ENCODE data around the gene SLC41A3. TPM values are rescaled to one million over a fixed set of nuclear protein-coding genes. Genes with fewer than 3 reads are reported as not detected.

SLC41A3 gene
- 39.2 TPM for total RNA-seq (ENCODE audit: insufficient read depth, low replicate concordance)

DNA sequence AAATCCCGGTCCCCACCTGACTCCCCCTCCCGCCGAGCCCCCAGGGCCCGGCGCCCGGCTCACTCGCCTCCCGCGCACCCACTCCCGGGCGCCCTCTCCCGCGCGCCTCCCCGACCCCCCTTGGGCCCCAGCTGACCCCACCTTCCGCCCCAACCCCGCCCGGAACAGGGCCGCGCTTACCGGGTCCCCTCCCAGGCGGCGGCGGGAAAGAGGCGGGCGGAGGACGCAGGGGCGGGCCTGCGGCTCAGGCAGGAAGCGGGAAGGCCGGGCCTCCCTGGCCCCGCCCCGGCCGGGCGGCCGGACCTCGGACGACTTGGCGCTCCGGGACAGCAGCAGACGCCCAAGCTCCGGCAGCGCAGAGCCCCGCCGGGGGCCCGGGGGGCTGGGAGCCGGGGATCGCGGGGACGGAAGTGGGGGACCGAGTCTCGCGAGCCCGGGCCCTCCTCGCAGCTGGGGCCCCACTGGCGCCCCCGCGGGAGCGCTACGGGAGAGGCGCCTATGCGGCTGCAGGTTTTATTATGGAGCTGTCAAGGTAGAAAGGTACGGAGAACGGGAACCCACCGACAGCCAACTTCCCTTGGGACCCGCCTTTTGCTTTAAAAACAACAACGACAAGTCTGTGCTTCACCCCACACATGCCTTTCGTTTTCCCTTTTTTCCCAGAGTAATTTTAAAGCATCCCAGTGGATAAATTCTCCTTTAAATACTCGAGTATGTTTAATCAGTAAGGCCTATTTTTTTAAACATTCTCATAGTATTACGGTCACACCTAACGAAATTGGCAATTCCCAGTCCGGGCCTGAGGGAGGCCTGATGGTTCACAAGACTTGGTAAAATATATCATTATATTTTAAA, at the start of gene SLC41A3:
SLC41A3 (minus strand) TSS at position 212 of the 855 bp plus-strand sequence. CDS start 15,905 bp downstream, outside the sequence.
- DNase-seq (ENCODE audit: low spot score), result peak; percentile 92

DNA sequence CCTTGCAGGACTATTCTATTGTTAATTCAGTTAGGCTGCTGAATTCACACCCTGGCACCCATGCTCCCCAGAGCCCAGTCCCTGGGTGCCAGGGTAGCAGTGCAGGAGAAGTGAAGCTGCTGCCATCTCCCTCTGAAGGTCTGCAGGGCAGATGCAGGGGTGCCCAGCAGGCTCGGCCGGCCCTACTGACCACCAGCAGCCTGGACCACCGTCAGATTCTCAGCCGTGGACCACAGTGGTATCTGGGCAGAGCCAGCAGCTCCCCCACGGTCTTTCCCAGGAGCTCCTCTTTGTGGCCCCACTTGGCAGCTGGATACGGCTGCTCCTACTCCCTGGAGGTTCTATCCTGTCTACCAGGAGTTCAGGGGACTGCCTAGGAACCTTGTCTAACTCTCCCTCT, 49.7 kb upstream of the SLC41A3 start:
- DNase-seq (ENCODE audit: low spot score), result no peak

DNA sequence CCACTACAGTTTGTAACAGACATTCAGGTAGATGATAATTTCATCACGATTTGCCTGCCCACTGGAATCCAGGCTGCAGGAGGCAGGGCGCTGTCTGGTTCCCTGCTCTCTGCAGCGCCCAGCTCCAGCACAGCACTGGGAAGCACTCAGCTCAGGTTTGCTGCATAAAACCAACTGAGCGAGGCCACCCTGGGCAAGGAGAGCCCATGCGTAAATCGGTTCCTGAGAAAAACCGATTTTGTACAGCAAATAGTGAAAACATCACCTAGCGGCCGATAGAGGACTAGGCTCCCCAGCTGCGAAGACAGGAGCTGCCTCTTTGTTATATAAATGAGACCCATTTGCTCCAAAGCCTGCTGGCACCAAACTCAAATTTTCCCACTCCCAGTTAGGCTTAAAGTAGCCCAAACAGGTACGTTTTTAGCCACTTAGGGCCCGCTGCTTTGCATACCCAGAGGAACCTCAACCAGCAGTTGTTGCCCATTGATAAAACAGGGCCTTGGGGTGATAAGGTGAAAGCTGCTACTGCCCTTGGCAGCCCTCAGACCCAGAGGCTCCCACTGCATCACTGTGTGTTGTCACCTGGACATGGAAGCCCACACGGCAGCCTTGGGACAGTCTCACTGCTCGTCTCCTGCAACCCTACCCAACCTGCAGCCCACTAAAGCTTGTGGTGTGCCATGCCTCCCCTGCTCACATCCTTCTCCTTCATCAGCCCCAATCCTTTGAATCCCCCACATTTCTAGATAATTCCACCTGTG, 49.0 kb upstream of the SLC41A3 start:
- peak; percentile 9 for DNase-seq (ENCODE audit: low spot score)

DNA sequence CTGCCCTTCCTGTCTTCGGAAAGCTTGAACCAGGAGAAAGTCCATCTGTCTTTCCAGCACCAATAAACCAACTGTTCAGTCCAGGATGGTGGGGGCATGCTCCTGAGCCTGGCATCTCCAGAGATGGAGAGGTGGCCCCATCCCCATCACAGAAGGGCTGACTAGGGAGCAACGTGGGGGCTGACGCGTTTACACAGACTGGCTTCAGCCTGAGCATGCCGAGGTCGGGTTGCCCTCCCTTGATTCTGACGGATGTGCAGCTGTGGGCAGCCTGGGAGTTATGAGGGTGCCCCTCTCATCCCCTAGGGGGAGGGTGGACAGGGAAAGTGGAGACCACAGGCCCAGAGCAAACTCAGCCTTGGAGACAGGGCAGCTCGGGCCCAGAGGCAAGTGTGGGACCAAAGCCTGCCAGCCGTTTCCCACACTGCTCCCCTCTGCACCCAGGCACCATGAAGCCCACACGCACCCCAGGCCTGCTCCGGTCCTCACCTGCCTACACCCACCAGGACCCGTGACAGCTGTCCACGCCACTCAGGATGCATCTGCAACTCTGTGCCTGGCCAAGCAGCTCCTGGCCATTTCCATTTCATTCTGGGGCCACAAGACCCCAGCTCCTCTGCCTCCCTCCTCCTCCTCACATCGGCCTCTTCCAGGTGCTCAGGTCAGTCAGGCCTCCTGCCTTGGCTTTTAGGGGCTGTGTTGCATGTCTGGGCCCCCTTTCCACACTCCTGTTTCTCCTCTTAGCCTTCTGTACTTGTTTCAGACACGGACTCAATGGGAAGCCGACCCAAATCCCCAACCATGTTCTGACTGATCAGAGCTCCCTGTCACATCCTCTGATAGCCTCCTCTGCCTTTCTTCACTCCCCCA, 48.2 kb upstream of the SLC41A3 start:
- DNase-seq (ENCODE audit: low spot score), result no peak

DNA sequence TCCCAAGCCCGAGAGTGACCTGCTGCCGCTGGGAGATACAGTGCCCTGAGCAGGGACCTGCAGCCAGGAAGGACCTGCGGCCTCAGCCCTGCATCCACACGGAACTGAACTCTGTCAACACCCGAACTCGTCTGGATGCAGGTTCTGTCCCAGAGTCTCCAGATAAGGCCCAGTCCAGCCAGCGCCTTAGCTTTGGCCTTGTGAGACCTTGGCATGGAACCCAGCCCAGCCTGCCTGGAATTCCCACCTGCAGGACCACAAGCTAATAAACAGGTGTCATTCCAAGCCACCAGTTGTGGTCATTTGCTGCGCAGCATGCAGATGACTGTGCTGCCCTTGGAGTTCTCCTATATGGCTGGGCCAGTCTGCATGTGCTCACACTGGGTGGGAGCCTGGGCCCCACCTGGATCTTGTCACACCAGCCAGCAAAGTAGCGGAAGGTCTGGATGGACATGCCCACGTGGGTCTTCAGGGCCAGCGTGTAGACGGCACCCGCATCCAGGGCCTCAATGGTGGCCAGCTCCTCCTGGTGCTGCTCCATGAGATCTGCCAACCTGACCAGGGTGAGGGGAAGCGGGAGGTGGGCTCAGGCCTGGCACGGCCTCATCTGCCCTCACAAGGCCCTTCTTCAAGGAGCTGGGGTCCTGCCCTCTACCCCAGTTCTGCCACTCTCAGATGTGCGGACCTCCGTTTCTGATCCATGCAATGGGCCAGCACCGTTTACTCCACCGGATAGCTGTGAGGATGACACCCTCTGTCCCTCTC, 47.2 kb upstream of the SLC41A3 start:
- no peak for DNase-seq (ENCODE audit: low spot score)

DNA sequence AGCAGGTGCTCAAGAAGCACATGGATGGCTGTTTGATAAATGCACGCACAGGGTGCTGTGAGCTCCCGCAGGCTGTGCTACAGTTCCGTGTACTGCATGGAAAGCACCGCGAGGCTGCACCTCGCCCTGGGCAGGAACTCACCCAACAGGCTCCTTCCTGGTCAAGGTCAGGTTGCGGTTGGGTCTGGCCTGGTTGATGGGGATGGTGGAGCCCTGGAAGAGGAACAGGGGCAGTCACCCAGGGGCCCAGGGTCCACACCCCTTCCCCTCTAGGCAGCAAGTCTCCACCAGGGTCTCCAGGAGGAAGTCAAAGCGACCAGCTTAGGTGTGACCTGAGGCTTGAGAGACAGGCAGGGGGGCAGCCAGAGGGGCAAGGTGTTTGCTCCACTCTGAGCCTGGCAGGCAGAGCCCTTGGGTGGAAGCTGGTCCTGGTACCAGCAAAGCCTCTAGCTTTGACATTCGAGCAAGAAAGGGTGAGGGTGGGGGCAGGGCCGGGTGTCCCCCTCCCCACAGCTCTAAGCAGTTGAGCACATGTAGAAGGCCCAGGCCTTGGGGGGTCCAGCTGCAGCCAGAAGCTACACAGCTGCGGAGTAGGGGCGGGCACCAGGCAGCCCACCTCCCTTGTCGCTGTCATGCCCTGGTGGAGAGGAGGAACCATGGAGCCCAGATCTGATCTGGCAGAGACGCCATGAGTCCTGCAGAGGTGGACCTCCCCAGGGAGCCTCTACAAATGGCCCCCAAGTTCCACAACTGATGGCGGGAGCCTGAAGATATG, 46.3 kb upstream of the SLC41A3 start:
- DNase-seq (ENCODE audit: low spot score), result no peak

DNA sequence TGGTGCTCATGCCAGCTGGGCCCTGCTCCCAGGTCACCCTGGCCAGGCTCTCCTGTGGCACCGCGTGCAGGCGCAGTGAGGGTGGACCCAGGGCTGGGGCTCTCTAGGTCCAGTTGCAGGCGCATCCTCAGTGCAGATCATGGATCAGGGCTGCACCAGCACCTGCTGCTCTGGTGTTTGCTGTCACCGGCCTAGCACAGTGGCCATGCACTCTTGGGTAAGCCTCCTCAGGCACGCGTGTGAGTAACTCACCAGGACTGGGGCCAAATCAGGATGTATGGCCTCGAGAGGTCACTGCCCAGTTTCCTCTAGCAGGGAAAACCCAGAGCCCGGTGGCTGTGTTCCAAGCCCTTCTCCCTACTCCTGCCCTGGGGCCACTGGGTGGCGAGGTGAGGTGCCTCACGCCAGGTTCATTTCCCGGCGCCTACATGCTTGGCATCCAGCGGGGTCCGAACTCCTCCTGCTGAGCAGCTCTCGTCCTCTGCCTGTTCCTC, 45.5 kb upstream of the SLC41A3 start:
- no peak for DNase-seq (ENCODE audit: low spot score)

DNA sequence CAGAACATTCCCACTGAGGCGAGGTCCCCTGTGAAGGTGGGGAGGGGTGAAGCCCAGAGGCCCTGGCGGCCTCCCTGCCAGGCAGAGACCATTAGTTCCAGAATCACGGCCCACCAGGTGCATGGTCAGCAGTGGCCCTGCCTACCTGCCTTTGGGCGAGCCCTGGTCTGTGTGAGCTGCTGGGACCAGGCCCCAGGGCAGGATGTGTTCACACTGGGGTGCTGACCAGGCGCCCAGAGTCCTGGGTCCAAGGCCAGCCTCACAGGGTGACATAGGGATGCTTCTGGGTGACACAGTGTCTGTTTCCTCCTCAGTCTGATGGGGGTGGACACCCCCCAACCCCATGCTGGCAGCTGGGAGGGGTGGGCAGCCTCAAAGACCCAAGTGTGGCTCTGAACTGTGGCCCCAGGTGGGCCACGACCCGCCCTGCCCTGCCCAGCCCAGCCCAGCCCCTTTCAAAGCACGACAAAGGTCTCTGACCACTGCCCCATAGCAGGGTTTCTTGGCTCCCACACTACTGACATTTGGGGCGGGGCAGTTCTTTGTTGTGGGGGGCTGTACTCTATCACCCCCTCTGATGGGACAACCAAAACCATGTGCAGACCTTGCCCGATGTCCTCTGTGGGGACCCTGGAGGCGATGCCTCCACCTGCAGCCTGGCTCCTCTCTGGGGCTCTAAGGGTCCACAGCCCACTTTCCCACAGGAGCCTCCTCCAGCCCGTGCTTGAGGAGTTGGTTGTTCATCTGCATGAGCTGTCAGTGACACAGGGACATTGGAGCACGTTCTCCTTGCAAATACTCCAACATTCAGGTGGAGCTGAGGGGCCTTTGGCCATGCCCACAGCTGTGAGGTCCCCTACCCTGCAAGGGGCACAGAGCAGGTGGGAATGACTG, 44.8 kb upstream of the SLC41A3 start:
- DNase-seq (ENCODE audit: low spot score), result no peak

DNA sequence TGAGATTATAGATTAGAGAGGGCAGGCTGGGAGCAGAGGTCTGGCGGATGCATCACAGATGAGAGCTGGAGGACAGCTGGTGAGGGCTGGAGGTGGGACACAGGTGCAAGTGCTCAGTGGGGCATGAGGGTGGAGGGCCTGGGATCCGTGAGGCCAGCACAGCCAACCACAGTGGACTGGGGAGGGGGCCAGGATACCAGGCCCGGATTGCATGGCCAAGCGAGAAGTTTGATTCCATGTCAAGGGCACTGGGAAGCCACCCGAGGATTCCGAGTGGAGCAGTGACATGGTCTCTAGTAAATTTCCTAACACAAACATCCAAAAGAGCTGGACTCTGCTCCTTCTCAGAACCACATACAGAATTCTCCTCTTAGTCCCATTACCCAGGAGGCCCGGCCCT, 44.0 kb upstream of the SLC41A3 start:
- DNase-seq (ENCODE audit: low spot score), result no peak

DNA sequence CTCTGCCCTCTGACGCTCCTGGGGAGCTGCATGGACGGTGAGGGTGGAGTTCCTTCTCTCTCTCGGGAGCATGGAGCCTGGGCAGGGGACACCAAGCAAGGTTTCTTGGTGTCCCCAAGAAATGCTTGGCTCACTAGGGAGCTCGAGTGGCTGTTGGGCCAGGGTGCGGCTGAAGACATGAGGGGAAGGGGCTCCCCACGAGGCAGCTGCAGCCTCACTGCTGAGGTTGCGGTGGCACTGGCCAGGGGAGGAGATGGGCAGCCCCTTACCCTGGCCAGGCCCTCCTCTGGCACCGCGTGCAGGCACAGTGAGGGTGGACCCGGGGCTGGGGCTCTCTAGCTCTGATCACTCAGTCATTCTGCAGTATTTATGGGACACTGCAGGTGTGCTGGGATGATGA, 43.5 kb upstream of the SLC41A3 start:
- DNase-seq (ENCODE audit: low spot score), result no peak

DNA sequence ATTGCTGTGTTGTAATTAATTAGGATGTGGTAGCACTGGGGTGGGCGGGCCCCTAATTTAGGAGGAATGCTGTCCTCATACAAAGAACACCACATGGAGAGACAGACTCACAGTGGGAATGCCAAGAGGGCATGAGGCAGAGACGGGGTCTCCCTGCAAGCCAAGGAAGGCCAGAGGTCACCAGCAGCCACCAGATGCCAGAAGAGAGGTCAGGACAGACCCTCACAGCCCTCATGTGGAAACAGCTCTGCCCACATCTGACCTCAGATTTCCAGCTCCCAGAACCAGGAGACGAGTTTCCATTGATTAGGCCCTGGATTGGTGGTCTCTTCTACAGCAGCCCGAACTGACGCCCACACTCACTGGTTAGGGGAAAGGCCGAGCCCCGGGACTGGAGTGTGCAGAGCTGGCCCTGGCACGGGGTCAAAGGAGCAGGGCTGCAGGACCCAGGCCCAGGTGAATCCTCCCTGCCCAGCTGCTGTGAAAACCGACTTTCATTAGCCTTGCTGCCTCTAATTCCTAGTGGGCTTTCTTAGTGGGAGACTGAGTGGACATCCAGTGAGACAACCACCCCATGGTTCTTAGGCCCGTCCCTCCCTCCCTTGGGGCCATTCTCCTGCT, 43.0 kb upstream of the SLC41A3 start:
- no peak for DNase-seq (ENCODE audit: low spot score)

DNA sequence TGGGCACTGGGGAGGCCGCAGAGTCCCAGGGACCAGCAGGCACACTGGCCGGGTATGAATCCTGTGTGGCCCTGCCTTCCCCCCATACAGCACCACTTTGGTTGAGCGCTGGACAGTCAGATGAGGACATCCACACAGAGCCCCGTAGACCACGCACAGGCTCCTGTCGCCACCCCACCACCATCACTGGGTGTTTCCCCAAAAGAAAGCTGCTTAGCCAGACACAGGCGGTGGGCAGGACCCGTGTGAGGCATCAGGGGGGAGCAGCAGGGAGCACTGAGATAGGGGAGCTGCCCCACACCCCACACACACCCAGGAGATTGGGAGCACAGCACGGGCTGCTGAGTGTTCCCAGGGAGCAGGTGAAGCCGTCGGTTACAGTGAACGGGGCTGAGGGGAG, 42.4 kb upstream of the SLC41A3 start:
- no peak for DNase-seq (ENCODE audit: low spot score)

DNA sequence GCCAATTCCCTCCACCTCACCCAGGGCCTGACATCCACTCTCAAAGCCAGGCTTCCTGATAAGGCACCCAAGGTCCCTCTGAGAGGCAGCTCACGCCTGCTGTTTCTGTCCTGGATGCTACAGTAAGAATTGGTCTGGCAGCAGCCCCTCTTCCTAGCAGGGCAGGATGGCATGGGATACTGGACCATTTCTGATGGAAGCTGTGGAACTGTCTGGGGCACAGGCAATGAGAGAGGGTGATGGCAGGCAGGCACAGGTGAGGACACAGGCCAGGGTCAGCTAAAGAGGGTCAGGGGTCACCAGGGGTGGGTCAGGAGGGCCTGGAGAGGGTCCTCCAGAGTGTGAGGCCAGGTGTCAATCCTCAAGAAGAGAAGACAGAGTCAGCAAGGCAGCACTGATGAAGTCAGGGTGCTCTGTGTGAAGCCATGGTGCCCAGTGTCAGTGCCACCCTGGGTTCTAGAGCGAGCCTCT, 41.9 kb upstream of the SLC41A3 start:
- DNase-seq (ENCODE audit: low spot score), result no peak

DNA sequence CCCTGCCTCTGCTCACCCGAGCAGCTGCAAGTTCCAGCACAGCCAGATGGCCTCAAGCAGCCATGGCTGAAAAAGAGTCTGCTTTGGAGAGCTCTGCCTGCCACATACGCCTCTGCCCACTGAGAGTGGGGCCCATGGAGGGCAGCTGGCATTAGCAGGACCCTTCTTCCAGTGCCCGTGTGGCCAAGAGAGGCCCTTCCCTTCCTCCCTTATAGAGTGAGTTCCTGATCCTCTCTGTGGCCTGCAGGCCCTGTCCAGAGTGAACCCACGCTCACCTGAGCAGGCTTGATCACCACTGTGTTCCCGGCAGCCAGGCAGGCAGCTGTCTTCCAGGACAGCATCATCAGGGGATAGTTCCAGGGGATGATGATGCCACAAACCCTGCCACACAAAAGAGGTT, 41.4 kb upstream of the SLC41A3 start:
- no peak for DNase-seq (ENCODE audit: low spot score)

DNA sequence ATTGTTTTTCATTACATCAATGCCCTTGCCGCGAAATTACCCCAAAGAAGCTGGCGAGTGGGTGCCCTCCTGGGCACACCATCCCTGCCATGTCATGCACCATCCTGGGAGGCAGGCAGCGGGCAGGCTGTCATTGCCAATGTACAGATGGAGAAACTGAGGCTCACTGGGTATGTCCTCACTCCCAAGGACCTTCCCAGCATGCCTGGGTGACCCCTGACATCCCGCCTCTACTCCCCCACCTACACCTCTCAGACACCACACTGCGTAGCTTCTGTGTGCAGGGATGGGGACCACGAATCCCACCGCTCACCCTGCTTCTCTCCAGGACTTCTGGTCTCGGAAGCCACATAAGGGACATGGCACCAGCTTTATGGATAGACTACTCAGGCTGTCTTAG, 41.0 kb upstream of the SLC41A3 start:
- no peak for DNase-seq (ENCODE audit: low spot score)

DNA sequence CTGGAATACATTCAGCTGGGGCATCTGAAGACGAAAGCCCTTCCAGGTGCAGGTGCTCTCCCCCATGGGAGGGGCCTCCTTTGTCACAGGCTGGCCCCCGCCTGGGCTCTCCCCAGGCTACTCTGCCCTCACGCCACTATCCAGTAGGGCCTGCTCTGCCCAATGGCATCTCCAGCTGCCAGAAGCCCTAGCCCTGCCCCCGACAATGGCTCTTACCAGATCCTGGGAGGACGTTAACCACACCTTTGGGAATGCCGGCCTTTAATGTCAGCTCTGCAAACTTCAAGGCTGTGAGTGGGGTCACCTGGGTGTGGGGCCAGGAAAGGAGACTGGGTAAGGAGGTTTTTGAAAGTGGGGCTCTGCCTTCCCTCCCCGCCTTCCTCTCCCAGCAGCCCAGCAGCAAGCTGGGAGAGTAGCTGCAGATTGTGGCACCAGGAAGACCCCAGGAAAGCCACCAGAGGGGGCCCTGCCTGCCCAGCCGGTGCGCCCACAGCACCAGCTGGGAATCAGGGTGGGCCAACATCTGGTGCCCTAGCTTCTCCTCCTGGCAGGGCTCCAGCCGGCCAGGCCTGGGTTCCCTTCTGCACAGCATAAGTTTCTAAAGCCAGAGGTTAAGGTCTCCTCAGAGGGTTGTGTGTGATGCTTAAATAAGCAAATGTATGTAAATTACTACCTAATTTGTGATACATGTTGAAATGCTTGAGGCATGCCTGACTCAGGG, 40.4 kb upstream of the SLC41A3 start:
- DNase-seq (ENCODE audit: low spot score), result no peak

DNA sequence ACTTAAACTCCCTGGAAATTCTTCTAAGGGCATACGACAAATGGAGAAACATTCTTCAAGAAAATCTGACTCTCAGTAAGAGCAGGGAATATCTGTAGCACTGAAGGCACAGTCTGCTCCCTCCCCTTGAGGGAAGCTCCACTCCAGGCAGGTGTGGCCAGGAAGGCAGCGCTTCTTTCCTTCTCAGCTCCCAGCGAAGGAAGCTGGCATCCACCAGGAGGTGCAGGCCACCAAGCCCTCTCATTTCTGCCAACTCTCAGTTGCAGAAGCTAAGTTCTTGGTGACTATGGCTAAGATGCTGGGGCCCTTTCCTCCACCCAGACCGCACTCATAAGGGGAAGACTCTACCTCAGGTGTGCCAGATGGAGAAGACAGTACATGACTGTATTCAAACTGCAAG, 37.7 kb upstream of the SLC41A3 start:
- no peak for DNase-seq (ENCODE audit: low spot score)

DNA sequence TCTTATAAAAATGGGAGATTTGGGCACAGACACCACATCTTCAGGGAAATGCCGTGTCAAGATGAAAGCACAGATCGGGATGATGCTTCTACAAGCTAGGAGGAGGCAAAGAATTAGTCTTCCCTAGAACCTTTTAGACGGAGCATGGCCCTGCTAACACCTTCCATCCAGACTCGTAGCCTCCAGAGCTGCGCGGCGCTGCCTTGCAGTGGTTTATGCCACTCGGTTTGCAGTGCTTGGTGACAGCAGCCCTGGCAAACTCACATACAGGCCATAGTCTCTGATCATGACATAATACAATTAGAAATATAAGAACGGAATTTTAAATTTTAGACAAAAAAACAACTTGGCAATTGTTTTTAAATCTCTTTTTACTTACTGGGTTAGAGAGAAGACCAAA, 37.1 kb upstream of the SLC41A3 start:
- no peak for DNase-seq (ENCODE audit: low spot score)
